NCI-H446 (cell line): ENCODE data around the gene MMP15.
"Not testable (repeated sequence)": the region's sequence is repeated elsewhere in the genome, so short reads cannot be mapped to it uniquely, and the experiment has no call there.

Source experiments
- DNase-seq, 2 experiments: peaks; one replicate each; lab custom pipeline; 2025; lab: John Stamatoyannopoulos, UW

Gene MMP15

DNA sequence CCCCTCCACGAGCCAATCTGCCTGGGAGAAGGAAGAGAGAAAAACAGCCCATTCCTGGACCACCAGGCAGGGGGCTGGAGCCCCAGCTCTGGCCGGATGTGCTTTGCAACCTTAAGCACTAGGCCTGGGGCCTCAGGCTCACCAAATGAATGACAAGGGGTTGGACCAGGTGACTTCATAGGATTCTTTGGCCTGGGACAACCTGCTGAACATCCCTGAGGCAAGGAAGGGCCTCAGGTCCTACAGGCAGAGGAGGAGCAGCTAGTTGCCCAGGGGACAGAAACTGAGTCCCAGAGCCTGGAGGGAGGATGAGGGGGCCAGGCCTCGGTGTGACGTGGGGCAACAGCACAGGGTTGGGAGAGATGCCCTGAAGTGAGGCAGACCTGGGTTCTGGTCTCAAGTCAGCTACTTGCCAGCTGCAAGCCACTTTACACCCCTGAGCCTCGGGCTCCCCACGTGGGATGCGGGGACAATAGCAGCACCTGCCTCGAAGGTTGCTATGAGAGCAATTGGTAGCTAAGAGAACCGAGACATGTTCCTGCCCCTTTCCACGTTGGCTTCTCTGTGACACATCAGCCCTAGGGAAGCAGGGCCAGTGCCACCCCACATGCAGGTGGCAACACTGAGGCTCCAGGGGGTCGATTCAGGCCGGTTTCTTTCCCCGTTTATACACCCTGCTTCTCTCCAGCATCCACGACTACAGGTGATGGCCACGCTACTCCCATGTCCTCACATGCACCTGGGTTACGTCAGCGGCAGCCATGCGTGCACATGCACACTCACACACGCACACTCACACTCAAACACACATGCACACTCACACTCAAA, 61.0 kb downstream of the MMP15 start:
- DNase-seq = no peak

DNA sequence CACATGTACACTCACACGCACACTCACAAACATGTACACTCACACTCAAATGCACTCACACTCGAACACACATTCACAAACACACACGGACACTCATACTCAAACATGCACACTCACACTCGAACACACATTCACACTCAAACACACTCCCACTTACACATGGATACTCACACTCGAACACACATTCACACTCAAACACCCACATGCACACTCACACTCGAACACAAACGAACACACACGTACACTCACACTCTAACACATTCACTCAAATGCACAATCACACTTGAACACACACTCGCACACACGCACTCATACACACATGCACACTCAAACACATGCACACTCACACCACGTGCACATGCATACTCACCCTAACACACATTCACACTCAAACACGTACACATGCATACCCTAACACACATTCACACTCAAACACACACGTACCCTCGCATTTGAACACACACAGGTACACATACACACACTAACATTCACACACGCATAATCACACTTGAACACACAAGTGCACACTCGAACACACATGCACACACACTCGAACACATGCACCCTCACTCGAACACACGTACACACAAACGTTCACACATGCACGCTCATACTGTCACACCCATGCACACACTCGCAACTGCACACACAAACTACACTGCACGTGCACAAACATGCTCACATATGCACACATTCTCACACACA, 61.8 kb downstream of the MMP15 start:
- no peak for DNase-seq

DNA sequence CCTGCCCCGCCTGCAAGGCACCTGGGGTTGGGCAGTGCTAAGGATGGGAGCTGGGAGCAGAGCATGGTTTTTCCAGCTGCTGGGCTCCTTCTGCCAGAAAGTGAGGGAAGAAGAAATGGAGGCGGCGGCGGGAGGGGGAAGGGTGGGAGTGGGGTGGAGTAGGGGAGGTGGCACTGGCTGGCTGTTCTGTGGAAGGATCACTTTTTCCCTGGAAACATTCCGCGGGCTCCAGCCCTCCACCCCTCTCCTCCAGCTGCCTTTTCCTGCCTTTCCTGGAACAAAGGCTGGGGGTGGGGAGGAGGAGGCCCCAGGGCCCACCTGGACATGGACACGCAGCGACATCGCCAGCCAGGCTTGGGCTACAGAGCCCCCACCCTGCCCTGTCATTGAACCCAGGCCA, 62.5 kb downstream of the MMP15 start:
- DNase-seq = no peak

DNA sequence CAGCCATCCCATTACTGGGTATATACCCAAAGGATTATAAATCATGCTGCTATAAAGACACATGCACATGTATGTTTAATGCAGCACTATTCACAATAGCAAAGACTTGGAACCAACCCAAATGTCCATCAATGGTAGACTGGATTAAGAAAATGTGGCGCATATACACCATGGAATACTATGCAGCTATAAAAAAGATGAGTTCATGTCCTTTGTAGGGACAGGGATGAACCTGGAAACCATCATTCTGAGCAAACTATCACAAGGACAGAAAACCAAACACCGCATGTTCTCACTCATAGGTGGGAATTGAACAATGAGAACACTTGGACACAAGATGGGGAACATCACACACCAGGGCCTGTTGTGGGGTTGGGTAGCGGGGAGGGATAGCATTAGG, 64.8 kb downstream of the MMP15 start:
- DNase-seq = not testable (repeated sequence)

DNA sequence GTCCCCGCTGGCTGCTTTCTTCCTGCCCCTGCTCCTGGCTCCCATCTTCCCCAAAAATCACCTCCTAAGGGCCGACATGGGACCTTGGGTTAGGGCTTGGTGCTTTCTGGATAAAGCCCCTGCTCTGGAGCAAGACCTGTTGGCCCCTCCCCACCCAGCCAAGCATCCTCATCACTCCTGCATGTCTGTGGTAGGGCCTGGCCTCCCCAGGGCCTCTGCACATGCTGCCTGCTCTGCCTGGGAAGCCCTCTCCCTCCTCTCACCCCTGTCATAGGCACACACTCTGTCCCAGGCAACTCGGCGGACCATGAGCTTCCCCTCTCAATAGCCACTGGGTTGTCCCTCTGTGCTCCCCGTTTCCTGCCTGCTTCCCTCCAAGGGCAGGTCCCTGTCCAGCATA, 68.5 kb downstream of the MMP15 start:
- no peak for DNase-seq

DNA sequence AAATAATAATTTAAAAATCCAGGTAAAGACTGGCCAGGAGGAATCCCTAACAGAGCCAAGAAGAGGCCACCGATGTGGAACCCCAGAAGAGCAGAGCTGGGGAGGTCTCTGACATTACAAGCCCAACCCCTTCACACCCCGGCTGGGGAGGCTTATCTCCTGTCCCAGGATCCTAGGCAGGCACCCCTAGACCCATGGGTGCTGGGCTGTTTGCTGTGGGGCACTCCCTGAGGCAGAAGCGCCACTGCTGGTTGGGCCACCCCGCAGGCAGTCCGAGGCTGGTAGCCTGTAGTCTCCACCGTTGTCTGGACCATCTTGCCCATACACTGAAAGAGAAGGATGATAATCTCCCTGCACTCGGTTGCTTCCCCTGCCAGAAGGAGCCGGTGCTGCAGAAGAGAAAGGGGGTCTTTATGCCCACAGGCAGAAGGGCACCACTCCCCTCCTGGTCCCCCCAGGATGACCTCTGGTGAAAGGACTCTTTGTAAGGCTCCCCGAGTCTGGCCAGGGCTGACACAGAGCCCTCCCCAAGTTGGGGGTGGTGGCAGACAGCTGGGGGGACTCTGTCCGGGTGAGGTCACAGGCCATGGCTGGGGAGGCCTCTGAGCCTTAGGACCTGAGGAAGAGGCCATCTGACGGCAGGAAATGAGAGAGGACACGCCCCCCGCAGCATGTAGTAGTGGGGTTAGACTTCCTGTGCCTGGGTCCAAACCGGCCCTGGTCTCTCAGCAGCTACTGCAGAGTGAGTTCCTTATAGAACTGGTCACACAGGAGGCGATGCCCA, 69.4 kb downstream of the MMP15 start:
- no peak for DNase-seq

DNA sequence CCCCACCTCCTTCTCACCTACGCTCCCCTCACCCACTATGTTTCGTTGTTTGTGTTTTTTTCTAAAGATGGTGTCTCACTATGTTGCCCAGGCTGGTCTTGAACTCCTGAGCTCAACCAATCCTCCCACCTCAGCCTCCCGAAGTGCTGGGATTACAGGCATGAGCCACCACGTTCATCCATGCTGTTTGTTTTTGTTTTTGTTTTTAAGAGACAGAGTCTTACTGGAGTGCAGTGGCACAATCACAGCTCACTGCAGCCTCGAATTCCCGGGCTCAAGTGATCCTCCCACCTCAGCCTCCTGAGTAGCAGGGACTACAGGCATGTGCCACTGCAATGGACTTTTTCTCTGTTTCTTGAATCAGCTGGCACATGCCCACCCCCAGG, 70.0 kb downstream of the MMP15 start:
- DNase-seq = not testable (repeated sequence)

DNA sequence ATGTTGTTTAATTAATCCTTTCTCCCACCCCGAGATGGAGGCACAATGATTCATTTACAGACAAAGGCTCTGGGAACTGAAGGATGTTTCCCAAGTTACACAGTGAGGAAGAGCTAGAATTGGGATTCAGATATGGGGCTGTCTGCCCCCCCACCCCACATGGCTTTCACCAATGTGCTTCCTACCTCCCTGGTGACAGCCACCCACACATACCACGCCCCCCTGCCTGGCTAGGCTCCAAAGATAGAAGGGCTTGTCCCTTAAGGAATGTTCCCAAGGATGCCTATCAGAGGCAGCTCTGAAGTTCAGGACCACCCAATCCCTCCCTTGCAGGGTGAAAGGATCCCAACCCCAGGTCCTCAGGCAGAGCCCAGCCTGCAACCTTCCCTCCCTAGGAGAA, 70.7 kb downstream of the MMP15 start:
- no peak for DNase-seq
